HEK293 (cell line): ENCODE data around the gene EHMT1.

Experiments used
- ZBTB7A ChIP-seq: fragments of 450-650 bp; formaldehyde crosslinking; IDR thresholded peaks from 2 replicates; pipeline ENCODE4 v1.5.1; 2016; ENCODE audit warnings: low read depth, missing biosample characterization, missing genetic modification characterization
- ZNF792 ChIP-seq: fragments of 450-650 bp; formaldehyde crosslinking; IDR thresholded peaks from 2 replicates; pipeline ENCODE4 v1.5.1; 2016; ENCODE audit warnings: missing biosample characterization, missing genetic modification characterization
- TF ChIP-seq, protein P1 (sequence below): fragments of 450-650 bp; formaldehyde crosslinking; IDR thresholded peaks from 2 replicates; pipeline ENCODE4 v1.5.1; 2016; ENCODE audit warnings: missing biosample characterization, missing genetic modification characterization

DNA sequence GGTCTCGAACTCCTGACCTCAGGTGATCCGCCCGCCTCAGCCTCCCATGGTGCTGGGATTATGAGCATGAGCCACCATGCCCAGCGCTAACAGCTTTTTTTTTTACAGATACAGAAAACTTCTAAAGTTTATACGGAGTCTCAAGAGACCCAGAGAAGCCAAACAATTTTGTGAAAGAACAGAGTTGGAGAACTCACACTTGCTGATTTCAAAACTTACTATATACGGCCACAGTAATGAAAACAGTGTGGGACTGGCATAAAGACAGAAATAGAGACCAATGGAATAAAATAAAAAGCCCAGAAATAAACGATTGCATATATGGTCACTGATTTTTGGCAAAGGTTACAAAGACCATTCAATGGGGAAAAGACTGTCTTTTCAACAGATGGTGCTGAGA lies 173.1 kb downstream of the EHMT1 start:
- TF ChIP-seq, protein P1, sequence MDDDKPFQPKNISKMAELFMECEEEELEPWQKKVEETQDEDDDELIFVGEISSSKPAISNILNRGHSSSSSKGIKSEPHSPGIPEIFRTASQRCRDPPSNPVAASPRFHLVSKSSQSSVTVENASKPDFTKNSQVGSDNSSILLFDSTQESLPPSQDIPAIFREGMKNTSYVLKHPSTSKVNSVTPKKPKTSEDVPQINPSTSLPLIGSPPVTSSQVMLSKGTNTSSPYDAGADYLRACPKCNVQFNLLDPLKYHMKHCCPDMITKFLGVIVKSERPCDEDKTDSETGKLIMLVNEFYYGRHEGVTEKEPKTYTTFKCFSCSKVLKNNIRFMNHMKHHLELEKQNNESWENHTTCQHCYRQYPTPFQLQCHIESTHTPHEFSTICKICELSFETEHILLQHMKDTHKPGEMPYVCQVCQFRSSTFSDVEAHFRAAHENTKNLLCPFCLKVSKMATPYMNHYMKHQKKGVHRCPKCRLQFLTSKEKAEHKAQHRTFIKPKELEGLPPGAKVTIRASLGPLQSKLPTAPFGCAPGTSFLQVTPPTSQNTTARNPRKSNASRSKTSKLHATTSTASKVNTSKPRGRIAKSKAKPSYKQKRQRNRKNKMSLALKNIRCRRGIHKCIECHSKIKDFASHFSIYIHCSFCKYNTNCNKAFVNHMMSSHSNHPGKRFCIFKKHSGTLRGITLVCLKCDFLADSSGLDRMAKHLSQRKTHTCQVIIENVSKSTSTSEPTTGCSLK (tag by site-specific recombination), result no peak
- no peak for TF ChIP-seq ZBTB7A (tag by site-specific recombination)
- TF ChIP-seq ZNF792 (tag by site-specific recombination), result no peak
